ENCODE results near the gene CCDC78.

DNA sequence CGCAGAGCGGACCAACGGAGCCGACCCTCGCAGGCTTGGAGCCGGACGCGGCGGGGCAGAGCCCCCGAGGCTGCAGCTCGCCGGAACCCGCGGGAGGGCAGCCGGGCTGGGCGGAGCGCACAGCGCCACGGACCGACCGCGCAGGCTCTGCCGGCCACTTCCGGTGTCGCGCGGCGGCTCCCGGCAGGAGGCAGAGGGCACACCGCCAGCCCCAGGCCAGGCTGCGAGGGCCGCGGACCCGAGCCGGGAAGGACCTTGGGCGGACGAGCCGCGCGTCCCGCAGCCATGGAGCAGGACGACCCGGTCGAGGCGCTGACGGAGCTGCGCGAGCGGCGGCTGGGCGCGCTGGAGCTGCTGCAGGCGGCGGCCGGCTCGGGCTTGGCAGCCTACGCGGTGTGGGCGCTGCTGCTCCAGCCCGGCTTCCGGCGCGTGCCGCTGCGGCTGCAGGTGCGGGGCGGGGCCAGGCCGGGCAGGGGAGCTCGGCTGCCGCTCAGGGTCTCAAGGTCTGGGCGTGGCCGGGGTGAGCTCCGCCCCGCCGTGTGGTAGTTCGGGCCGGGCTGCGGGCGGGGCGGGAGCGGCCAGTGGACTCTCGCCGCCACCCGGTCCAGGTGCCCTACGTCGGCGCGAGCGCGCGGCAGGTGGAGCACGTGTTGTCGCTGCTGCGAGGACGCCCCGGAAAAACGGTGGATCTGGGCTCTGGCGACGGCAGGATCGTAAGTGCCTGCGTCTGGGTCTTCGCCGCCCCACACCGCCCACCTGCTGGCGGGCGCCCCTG lies 5.1 kb downstream of the CCDC78 start, which contains the start of gene ANTKMT:
- TF ChIP-seq, protein P1, sequence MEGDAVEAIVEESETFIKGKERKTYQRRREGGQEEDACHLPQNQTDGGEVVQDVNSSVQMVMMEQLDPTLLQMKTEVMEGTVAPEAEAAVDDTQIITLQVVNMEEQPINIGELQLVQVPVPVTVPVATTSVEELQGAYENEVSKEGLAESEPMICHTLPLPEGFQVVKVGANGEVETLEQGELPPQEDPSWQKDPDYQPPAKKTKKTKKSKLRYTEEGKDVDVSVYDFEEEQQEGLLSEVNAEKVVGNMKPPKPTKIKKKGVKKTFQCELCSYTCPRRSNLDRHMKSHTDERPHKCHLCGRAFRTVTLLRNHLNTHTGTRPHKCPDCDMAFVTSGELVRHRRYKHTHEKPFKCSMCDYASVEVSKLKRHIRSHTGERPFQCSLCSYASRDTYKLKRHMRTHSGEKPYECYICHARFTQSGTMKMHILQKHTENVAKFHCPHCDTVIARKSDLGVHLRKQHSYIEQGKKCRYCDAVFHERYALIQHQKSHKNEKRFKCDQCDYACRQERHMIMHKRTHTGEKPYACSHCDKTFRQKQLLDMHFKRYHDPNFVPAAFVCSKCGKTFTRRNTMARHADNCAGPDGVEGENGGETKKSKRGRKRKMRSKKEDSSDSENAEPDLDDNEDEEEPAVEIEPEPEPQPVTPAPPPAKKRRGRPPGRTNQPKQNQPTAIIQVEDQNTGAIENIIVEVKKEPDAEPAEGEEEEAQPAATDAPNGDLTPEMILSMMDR (IDR thresholded peaks at IDR 0.05; ENCODE audit: low read length), result no peak
- no peak for TF ChIP-seq EZH2 (optimal IDR thresholded peaks at IDR 0.05; ENCODE audit: low read depth, low read length)
